Esophagus squamous epithelium (tissue), 5 donors: ENCODE data around the gene OR4D10. TPM values are rescaled to one million over a fixed set of nuclear protein-coding genes. Genes with fewer than 3 reads are reported as not detected.

Experiments
- DNase-seq: peaks from one replicate; lab custom pipeline; 2025; lab: John Stamatoyannopoulos, UW
- H3K27ac ChIP-seq, 4 donors: fragments of 200-600 bp; sonication (generic); one replicate each; pipeline ENCODE4 v1.5.1; 2016 to 2019; ENCODE audit warnings: mild to moderate bottlenecking in 1 of 4
- H3K27me3 ChIP-seq, 4 donors: fragments of 200-600 bp; sonication (generic); 1 replicate in 3 of 4; 2 replicates in 1 of 4; pipeline versions ENCODE4 v1.5.1 to v1.6.0; 2017 to 2021; ENCODE audit warnings: antibody characterized with exemption in 1 of 4
- H3K36me3 ChIP-seq, 3 donors: fragments of 200-600 bp; sonication (generic); one replicate each; pipeline ENCODE4 v1.5.1; 2016 to 2019
- H3K4me1 ChIP-seq, 3 donors: fragments of 200-600 bp; sonication (generic); one replicate each; pipeline ENCODE4 v1.5.1; 2017 to 2019
- H3K4me3 ChIP-seq, 4 donors: fragments of 200-600 bp; sonication (generic); 1 replicate in 3 of 4; 2 replicates in 1 of 4; pipeline ENCODE4 v1.5.1; 2016 to 2019; ENCODE audit warnings: mild to moderate bottlenecking in 2 of 4, moderate library complexity in 1 of 4
- H3K9me3 ChIP-seq, 3 donors: fragments of 200-600 bp; sonication (generic); one replicate each; pipeline ENCODE4 v1.5.1; 2016 to 2019
- CTCF ChIP-seq, 6 experiments: fragments of 450-650 bp in 4 of 6; fragments of 200-600 bp in 2 of 6; sonication (generic) in 2 of 6; IDR thresholded peaks; one replicate each; pipeline ENCODE4 v1.5.1; 2016 to 2019; ENCODE audit warnings: antibody characterized with exemption in 6 of 6, mild to moderate bottlenecking in 4 of 6, moderate library complexity in 4 of 6
- POLR2A ChIP-seq, 4 donors: fragments of 450-650 bp; IDR thresholded peaks; one replicate each; pipeline ENCODE4 v1.6.1; 2017; ENCODE audit warnings: antibody characterized with exemption in 4 of 4, mild to moderate bottlenecking in 4 of 4, moderate library complexity in 3 of 4
- WGBS, 2 donors: methylation state at CpG; one replicate each; pipeline ENCODE4 v1.1.5; 2018; 5-methylcytosine and 5-hydroxymethylcytosine counted together
- intact Hi-C: fragments of 100-400 bp; cut with DNase I; formaldehyde crosslinking; loops from one replicate; pipeline ENCODE4 v1.15.0; 2022
- total RNA-seq, 4 donors: library from RNA; depleted of rRNA; stranded (reverse); fragments of >200 nt; gene quantifications; one replicate each; pipeline ENCODE4 v1.1.0, GENCODE V29; 2016
- donor health status: DM: yes; HTN: yes; CAD: no.

OR4D10 gene
- total RNA-seq, 4 donors from 2014 or later: not detected

GRCh38 chr11:59459916-59460315 lies 13.2 kb upstream of the OR4D10 start:
- TF ChIP-seq CTCF (IDR thresholded peaks at IDR 0.05) (no peak), POLR2A (IDR thresholded peaks at IDR 0.05) (no peak)
- no peak for DNase-seq
- Histone ChIP-seq H3K36me3 (no peaks in the 10 kb centered on the region), H3K27me3 (no peaks in the 10 kb centered on the region), H3K27ac (no peak overlapping the region), H3K4me3 (no peak overlapping the region), H3K4me1 (no peaks in the 10 kb centered on the region), H3K9me3 (no peaks in the 10 kb centered on the region)
- 50 to 66% methylated on average over 3 of the region's 3 CpGs for WGBS, 2 donors
- intact Hi-C loops: no loop called here

GRCh38 chr11:59463190-59463641 lies 9.9 kb upstream of the OR4D10 start:
- DNase-seq: no peak
- Histone ChIP-seq H3K9me3 (no peaks in the 10 kb centered on the region), H3K27ac (no peak overlapping the region), H3K4me1 (no peaks in the 10 kb centered on the region), H3K27me3 (no peaks in the 10 kb centered on the region), H3K4me3 (no peak overlapping the region), H3K36me3 (no peaks in the 10 kb centered on the region)
- no peak for TF ChIP-seq POLR2A (IDR thresholded peaks at IDR 0.05)
- TF ChIP-seq CTCF (IDR thresholded peaks at IDR 0.05): no peak
- intact Hi-C loops: no loop called here
- 33 to 50% methylated on average over 5 of the region's 5 CpGs for WGBS, 2 donors

GRCh38 chr11:59475176-59475575 lies 2.1 kb downstream of the OR4D10 start:
- 59 to 60% methylated on average over 9 of the region's 9 CpGs for WGBS, 2 donors
- DNase-seq: no peak

GRCh38 chr11:59479906-59480305 lies 6.8 kb downstream of the OR4D10 start:
- Histone ChIP-seq H3K36me3 (no peaks in the 10 kb centered on the region), H3K27ac (no peak overlapping the region), H3K9me3 (no peaks in the 10 kb centered on the region), H3K27me3 (no peaks in the 10 kb centered on the region), H3K4me3 (no peak overlapping the region), H3K4me1 (no peaks in the 10 kb centered on the region)
- TF ChIP-seq CTCF (IDR thresholded peaks at IDR 0.05) (no peak), POLR2A (IDR thresholded peaks at IDR 0.05) (no peak)
- DNase-seq: no peak
- intact Hi-C loops: no loop called here

More at GRCh38 chr11:59475176-59475575, 2.1 kb downstream of the OR4D10 start:
- intact Hi-C loops: no loop called here
- Histone ChIP-seq H3K4me3 (no peak overlapping the region), H3K9me3 (no peaks in the 10 kb centered on the region), H3K27ac (no peak overlapping the region), H3K27me3 (no peaks in the 10 kb centered on the region), H3K36me3 (no peaks in the 10 kb centered on the region), H3K4me1 (no peaks in the 10 kb centered on the region)
- no peak for TF ChIP-seq POLR2A (IDR thresholded peaks at IDR 0.05)
- no peak for TF ChIP-seq CTCF (IDR thresholded peaks at IDR 0.05)

- Histone ChIP-seq H3K4me1 (no peaks in the 10 kb centered on the region), H3K9me3 (no peaks in the 10 kb centered on the region), H3K27ac (no peak overlapping the region), H3K36me3 (no peaks in the 10 kb centered on the region), H3K4me3 (no peak overlapping the region), H3K27me3 (no peaks in the 10 kb centered on the region)
- no peak for TF ChIP-seq POLR2A (IDR thresholded peaks at IDR 0.05)
- no peak for TF ChIP-seq CTCF (IDR thresholded peaks at IDR 0.05)
- WGBS, 2 donors: 71 to 81% methylated on average over 3 of the region's 3 CpGs
- DNase-seq: no peak
- intact Hi-C loops: no loop called here
Observed at GRCh38 chr11:59480359-59480758, 7.2 kb downstream of the OR4D10 start.
